K562 (cell line): ENCODE measurements around the gene TRIM2. TPM values are rescaled to one million over a fixed set of nuclear protein-coding genes. Genes with fewer than 3 reads are reported as not detected.

ENCODE experiments used
- ATAC-seq: fragments of 200-7000 bp; cut with Tn5 transposase; 3 replicates; pipeline ENCODE4 v1.9.1; 2020; ENCODE audit warnings: moderate library complexity
- BruUV-seq: library from RNA; stranded (reverse); fragments of 400-500 nt; replicated peaks from 2 replicates; lab custom pipeline; 2021; lab: Mats Ljungman, UMichigan
- CTCF ChIA-PET: fragments of 300-600 bp; formaldehyde crosslinking; extraction: SDS; loops from one replicate; lab custom pipeline; 2021; ENCODE audit warnings: low intra/inter-chr PET ratio; lab: Yijun Ruan, JAX
- POLR2A ChIA-PET: fragments of 300-600, 350-650 bp; sonication (Branson Sonifier 250); formaldehyde crosslinking; extraction: SDS; loops from one replicate; lab custom pipeline; 2021; ENCODE audit warnings: antibody characterized with exemption, inconsistent platforms; lab: Yijun Ruan, JAX
- DNase-seq, 4 experiments: peaks; one replicate each; pipeline versions ENCODE4 v3.0.0 to v3.0.0-alpha.2; 2011 to 2018; ENCODE audit warnings: low spot score in 3 of 4, mixed read lengths in 3 of 4; ENCODE audit errors: extremely low read depth in 1 of 4
- FAIRE-seq: peaks from 2 replicates; lab custom pipeline; 2011; peaks lifted over from hg19 to GRCh38; lab: Jason Lieb, UNC
- H2AFZ ChIP-seq: 2 replicates; pipeline ENCODE4 v1.6.0; 2011; ENCODE audit warnings: low read depth, low read length, control low read depth, inconsistent platforms
- H3K27ac ChIP-seq: fragments of 200-600 bp; 3 replicates; pipeline ENCODE4 v1.8.0; 2011; ENCODE audit warnings: low read depth, mild to moderate bottlenecking, control low read depth, inconsistent platforms, low read length, moderate library complexity, mixed read lengths; ENCODE audit errors: extremely low read depth
- H3K27me3 ChIP-seq, 2 experiments: fragments of 300-600 bp in 1 of 2; 2 replicates in 1 of 2; 3 replicates in 1 of 2; pipeline versions ENCODE4 v1.6.0 to v1.8.0; 2011; ENCODE audit warnings: inconsistent platforms in 2 of 2, low read length in 2 of 2, mild to moderate bottlenecking in 1 of 2, mixed read lengths in 1 of 2, moderate library complexity in 1 of 2; ENCODE audit not compliant: control insufficient read depth in 2 of 2, insufficient read depth in 2 of 2
- H3K36me3 ChIP-seq: fragments of 300-600 bp; 3 replicates; pipeline ENCODE4 v1.8.0; 2011; ENCODE audit warnings: mild to moderate bottlenecking, low read length, inconsistent platforms; ENCODE audit not compliant: control insufficient read depth, insufficient read depth
- H3K4me1 ChIP-seq, 2 experiments: fragments of 200-600 bp in 1 of 2; replicated peaks in 1 of 2; 2 replicates in 1 of 2; 3 replicates in 1 of 2; pipeline versions ENCODE4 v1.5.1 to v1.8.0; 2011; ENCODE audit warnings: inconsistent platforms in 2 of 2, low read length in 2 of 2, mild to moderate bottlenecking in 1 of 2, mixed read lengths in 1 of 2, moderate library complexity in 1 of 2; ENCODE audit not compliant: control insufficient read depth in 2 of 2, insufficient read depth in 2 of 2
- H3K4me2 ChIP-seq: 2 replicates; pipeline ENCODE4 v1.6.1; 2011; ENCODE audit warnings: low read length, control low read depth, inconsistent platforms, mixed read lengths; ENCODE audit not compliant: insufficient read depth
- H3K4me3 ChIP-seq: fragments of 200-600 bp; sonication (generic), shearing (Covaris generic); 2 replicates; pipeline ENCODE4 v1.5.1; 2016; ENCODE audit warnings: control low read depth, inconsistent platforms
- H3K79me2 ChIP-seq: fragments of 200-600 bp; 3 replicates; pipeline ENCODE4 v1.8.0; 2011; ENCODE audit warnings: low read length, inconsistent platforms; ENCODE audit not compliant: control insufficient read depth, insufficient read depth
- H3K9ac ChIP-seq, 2 experiments: 2 replicates each; pipeline versions ENCODE4 v1.6.0 to v1.6.1; 2011; ENCODE audit warnings: low read depth in 2 of 2, low read length in 2 of 2, control low read depth in 1 of 2, inconsistent platforms in 1 of 2, mild to moderate bottlenecking in 1 of 2, mixed read lengths in 1 of 2; ENCODE audit not compliant: insufficient read depth in 1 of 2
- H3K9me1 ChIP-seq: one replicate; pipeline ENCODE4 v1.6.0; 2011; ENCODE audit warnings: inconsistent platforms, mild to moderate bottlenecking, low read length, moderate library complexity; ENCODE audit not compliant: control insufficient read depth, insufficient read depth
- H3K9me3 ChIP-seq: replicated peaks from 2 replicates; pipeline ENCODE4 v1.5.1; 2011; ENCODE audit warnings: low read depth, low read length, inconsistent platforms; ENCODE audit not compliant: control insufficient read depth, insufficient read depth
- H4K20me1 ChIP-seq: replicated peaks from 2 replicates; pipeline ENCODE4 v1.6.1; 2011; ENCODE audit warnings: low read length, inconsistent platforms, mixed read lengths; ENCODE audit not compliant: control insufficient read depth, insufficient read depth
- ARID2 ChIP-seq: fragments of 450-650 bp; IDR thresholded peaks from 2 replicates; pipeline ENCODE4 v1.6.1; 2017; ENCODE audit warnings: antibody characterized with exemption, mild to moderate bottlenecking
- ATF7 ChIP-seq: fragments of 450-650 bp; IDR thresholded peaks from 2 replicates; pipeline ENCODE4 v1.7.1; 2014; ENCODE audit warnings: mild to moderate bottlenecking, moderate library complexity
- CBFA2T3 ChIP-seq: fragments of 450-650 bp; IDR thresholded peaks from 2 replicates; pipeline ENCODE4 v1.6.1; 2017
- FOXA3 ChIP-seq, 2 experiments: fragments of 450-650 bp in 1 of 2; sonication (generic) in 1 of 2; formaldehyde crosslinking; IDR thresholded peaks in 1 of 2; conservative IDR thresholded peaks in 1 of 2; 2 replicates each; pipeline versions ENCODE4 v1.4.0 to v1.8.0; 2020 to 2022; ENCODE audit warnings: mild to moderate bottlenecking in 2 of 2, missing genetic modification reagents in 1 of 2
- HDGF ChIP-seq: fragments of 450-650 bp; IDR thresholded peaks from 2 replicates; pipeline ENCODE4 v1.6.1; 2016
- HNRNPUL1 ChIP-seq: fragments of 200-400 bp; formaldehyde crosslinking; IDR thresholded peaks from 2 replicates; pipeline ENCODE4 v1.6.1; 2017; ENCODE audit warnings: low read length
- SIX5 ChIP-seq, 2 experiments: IDR thresholded peaks; 2 replicates each; pipeline ENCODE4 v1.6.1; 2011; ENCODE audit warnings: low read length in 2 of 2, borderline replicate concordance in 1 of 2, low read depth in 1 of 2, mild to moderate bottlenecking in 1 of 2, moderate library complexity in 1 of 2; ENCODE audit not compliant: insufficient read depth in 1 of 2
- SOX6 ChIP-seq: fragments of 450-650 bp; IDR thresholded peaks from 2 replicates; pipeline ENCODE4 v1.6.1; 2014; ENCODE audit warnings: mild to moderate bottlenecking
- TAF9B ChIP-seq: fragments of 450-650 bp; IDR thresholded peaks from 2 replicates; pipeline ENCODE4 v1.6.1; 2018; ENCODE audit warnings: mild to moderate bottlenecking; ENCODE audit not compliant: partially characterized antibody
- TEAD4 ChIP-seq, 2 experiments: sonication (generic) in 1 of 2; formaldehyde crosslinking in 1 of 2; IDR thresholded peaks; 2 replicates each; pipeline versions ENCODE4 v1.6.1 to v1.8.0; 2012 to 2022; ENCODE audit warnings: borderline replicate concordance in 1 of 2, inconsistent platforms in 1 of 2, low read length in 1 of 2, mild to moderate bottlenecking in 1 of 2, missing genetic modification reagents in 1 of 2
- ZNF24 ChIP-seq: fragments of 450-650 bp; IDR thresholded peaks from 2 replicates; pipeline ENCODE4 v1.6.1; 2016
- ZNF436 ChIP-seq: fragments of 250-450, 450-650 bp; sonication (Bioruptor Pico); formaldehyde crosslinking; IDR thresholded peaks from 2 replicates; pipeline ENCODE4 v1.7.0; 2020; ENCODE audit warnings: mild to moderate bottlenecking
- WGBS: fragments of 100-300 bp; shearing (Covaris generic); methylation state at CpG from one replicate; pipeline ENCODE4 v1.1.6; 2016; ENCODE audit warnings: low coverage, mixed read lengths; ENCODE audit not compliant: insufficient coverage; ENCODE audit errors: missing lambda C conversion rate; 5-methylcytosine and 5-hydroxymethylcytosine counted together
- in situ Hi-C: fragments of 300-500 bp; cut with MboI; formaldehyde crosslinking; loops from 4 replicates; pipeline ENCODE4 v1.15.0; 2018; ENCODE audit warnings: inconsistent platforms, mixed read lengths
- intact Hi-C: fragments of 100-400 bp; cut with micrococcal nuclease; formaldehyde crosslinking; loops from 2 replicates; pipeline ENCODE4 v1.14.2; 2022
- polyA plus RNA-seq, 8 experiments: library from polyadenylated mRNA; depleted of rRNA in 4 of 8; stranded (reverse) in 5 of 8; unstranded in 3 of 8; fragments of >200 nt; fragmentation: Nextera tagmentation in 2 of 8; fragmentation: Illumina TruSeq in 1 of 8; extraction: Ambion mirVana in 2 of 8; extraction: Trizol in 1 of 8; gene quantifications; 2 replicates each; pipeline versions ENCODE4 v1.2.1 to v1.2.3, GENCODE V29; 2011 to 2014; ENCODE audit warnings: inconsistent platforms in 1 of 8, missing spikeins in 1 of 8
- total RNA-seq, 7 experiments: library from RNA; depleted of rRNA in 6 of 7; stranded (reverse); fragments of >200 nt in 6 of 7; fragmentation: Illumina TruSeq in 2 of 7; extraction: Trizol in 2 of 7; gene quantifications; 2 replicates each; pipeline versions ENCODE4 v1.2.1 to v1.2.3, GENCODE V29; 2011 to 2021; ENCODE audit warnings: low replicate concordance in 1 of 7
- TF ChIP-seq, protein P1 (sequence below): fragments of 250-450 bp; sonication (Bioruptor Pico); IDR thresholded peaks from 2 replicates; pipeline ENCODE4 v1.8.0; 2021; ENCODE audit warnings: mild to moderate bottlenecking, moderate library complexity
- TF ChIP-seq, protein P2 (sequence below): sonication (generic); formaldehyde crosslinking; IDR thresholded peaks from 2 replicates; pipeline ENCODE4 v1.8.1; 2023; ENCODE audit warnings: mild to moderate bottlenecking, missing genetic modification reagents
- TF ChIP-seq, protein P3 (sequence below): fragments of 450-650 bp; IDR thresholded peaks from 2 replicates; pipeline ENCODE4 v1.6.1; 2017; ENCODE audit warnings: mild to moderate bottlenecking, moderate library complexity
- TF ChIP-seq, protein P4 (sequence below), 3 experiments: fragments of 200-800 bp in 1 of 3; sonication (Bioruptor generic) in 1 of 3; sonication (generic) in 1 of 3; formaldehyde crosslinking in 1 of 3; IDR thresholded peaks; 2 replicates each; pipeline versions ENCODE4 v1.6.1 to v1.8.0; 2016 to 2022; ENCODE audit warnings: mild to moderate bottlenecking in 2 of 3, missing compliant biosample characterization in 2 of 3, missing genetic modification characterization in 2 of 3, missing genetic modification reagents in 1 of 3

TRIM2 gene
- total and polyA plus RNA-seq, 9 of the 15 experiments (the other 6 are each of a cell fraction or from before 2014, with no cell fraction given) = 0.01 to 0.41 (median 0.13) TPM; not detected in 1

DNA sequence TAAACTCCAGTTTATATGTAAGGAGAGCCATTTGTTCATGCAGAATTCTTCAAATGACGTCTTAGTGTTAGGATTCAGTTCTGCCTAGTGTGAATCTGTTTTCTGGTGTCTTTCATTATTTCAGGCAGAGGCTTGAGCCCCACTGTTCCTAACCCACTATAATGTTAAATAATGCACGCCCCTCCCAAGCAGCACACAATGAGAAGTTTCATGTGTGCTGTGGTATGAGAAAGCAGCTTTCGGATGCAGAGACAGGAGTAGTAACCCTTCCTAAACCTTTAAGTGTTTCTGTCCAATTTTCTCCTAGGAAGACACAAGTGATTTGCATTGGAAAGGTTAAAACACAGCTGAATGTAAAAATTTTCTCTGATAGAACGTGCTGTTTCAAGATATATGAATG is 54.5 kb downstream of the TRIM2 start (continued):
- TF ChIP-seq TEAD4 (IDR thresholded peaks at IDR 0.05; ENCODE audit: low read length) (no peak), TEAD4 (CRISPR knock-in tag; IDR thresholded peaks at IDR 0.05; ENCODE audit: borderline replicate concordance) (no peak)
- TF ChIP-seq, all 486 proteins: peak for 0

DNA sequence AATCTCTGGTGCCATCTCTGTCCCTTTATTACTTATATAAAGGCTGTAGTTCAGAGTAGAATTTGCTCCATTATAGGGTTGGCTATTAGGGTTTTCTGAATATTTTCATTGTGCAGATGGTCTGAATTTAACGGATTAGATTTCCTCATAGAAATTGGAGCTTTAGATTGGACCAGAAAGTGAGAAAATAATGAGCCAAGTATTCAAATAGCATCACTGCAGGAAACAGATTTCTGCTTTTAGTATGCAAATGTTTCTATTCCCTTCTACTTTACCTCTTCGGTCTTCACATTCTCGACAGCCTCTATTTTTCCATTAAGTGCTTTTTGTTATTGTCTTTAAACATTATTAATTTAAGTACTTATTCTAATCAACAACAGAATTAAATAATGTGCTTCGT is 55.4 kb downstream of the TRIM2 start:
- Histone ChIP-seq H3K4me3 (no peak overlapping the region), H2AFZ (no peak overlapping the region), H3K27me3 (peaks cover 12 to 20% of the 10 kb centered on the region in 2 experiments; a peak in 3 of 5 replicates), H3K4me1 (no peaks in the 10 kb centered on the region), H3K79me2 (no peaks in the 10 kb centered on the region), H3K4me2 (no peak overlapping the region), H3K9me1 (no peaks in the 10 kb centered on the region), H4K20me1 (no peaks in the 10 kb centered on the region), H3K9ac (no peak overlapping the region), H3K9me3 (no peaks in the 10 kb centered on the region), H3K27ac (no peak overlapping the region), H3K36me3 (no peaks in the 10 kb centered on the region)
- BruUV-seq = no TSS peak
- in situ Hi-C loops (no loop called here), intact Hi-C loops (no loop called here)
- ChIA-PET POLR2A (interaction anchor here (2.0 kb wide), 1 partner anchor 8 kb away, joined by 4 read pairs; no protein-coding TSS in a partner anchor), CTCF (no interaction called here)
- FAIRE-seq (no peak), DNase-seq (no peak), ATAC-seq (no peak)
- WGBS = 1% methylated on average over 4 of the region's 4 CpGs
- TF ChIP-seq SIX5 (IDR thresholded peaks at IDR 0.05; ENCODE audit: borderline replicate concordance in 1 of 2, insufficient read depth in 1 of 2, low read depth in 1 of 2, low read length in 2 of 2) (no peak), ARID2 (no peak), FOXA3 (CRISPR knock-in tag; conservative IDR thresholded peaks at IDR 0.05 in 1 of 2, IDR thresholded peaks at IDR 0.05 in 1 of 2) (no peak), TAF9B (no peak), SOX6 (no peak), ZNF436 (no peak), CBFA2T3 (no peak), HNRNPUL1 (no peak), HDGF (no peak), ZNF24 (no peak), ATF7 (no peak)
- TF ChIP-seq, protein P1, sequence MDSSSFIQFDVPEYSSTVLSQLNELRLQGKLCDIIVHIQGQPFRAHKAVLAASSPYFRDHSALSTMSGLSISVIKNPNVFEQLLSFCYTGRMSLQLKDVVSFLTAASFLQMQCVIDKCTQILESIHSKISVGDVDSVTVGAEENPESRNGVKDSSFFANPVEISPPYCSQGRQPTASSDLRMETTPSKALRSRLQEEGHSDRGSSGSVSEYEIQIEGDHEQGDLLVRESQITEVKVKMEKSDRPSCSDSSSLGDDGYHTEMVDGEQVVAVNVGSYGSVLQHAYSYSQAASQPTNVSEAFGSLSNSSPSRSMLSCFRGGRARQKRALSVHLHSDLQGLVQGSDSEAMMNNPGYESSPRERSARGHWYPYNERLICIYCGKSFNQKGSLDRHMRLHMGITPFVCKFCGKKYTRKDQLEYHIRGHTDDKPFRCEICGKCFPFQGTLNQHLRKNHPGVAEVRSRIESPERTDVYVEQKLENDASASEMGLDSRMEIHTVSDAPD (CRISPR knock-in tag) = no peak
- TF ChIP-seq, protein P2, sequence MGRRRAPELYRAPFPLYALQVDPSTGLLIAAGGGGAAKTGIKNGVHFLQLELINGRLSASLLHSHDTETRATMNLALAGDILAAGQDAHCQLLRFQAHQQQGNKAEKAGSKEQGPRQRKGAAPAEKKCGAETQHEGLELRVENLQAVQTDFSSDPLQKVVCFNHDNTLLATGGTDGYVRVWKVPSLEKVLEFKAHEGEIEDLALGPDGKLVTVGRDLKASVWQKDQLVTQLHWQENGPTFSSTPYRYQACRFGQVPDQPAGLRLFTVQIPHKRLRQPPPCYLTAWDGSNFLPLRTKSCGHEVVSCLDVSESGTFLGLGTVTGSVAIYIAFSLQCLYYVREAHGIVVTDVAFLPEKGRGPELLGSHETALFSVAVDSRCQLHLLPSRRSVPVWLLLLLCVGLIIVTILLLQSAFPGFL (CRISPR knock-in tag) = no peak
- TF ChIP-seq, protein P3, sequence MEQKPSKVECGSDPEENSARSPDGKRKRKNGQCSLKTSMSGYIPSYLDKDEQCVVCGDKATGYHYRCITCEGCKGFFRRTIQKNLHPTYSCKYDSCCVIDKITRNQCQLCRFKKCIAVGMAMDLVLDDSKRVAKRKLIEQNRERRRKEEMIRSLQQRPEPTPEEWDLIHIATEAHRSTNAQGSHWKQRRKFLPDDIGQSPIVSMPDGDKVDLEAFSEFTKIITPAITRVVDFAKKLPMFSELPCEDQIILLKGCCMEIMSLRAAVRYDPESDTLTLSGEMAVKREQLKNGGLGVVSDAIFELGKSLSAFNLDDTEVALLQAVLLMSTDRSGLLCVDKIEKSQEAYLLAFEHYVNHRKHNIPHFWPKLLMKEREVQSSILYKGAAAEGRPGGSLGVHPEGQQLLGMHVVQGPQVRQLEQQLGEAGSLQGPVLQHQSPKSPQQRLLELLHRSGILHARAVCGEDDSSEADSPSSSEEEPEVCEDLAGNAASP = no peak
- TF ChIP-seq, protein P4, sequence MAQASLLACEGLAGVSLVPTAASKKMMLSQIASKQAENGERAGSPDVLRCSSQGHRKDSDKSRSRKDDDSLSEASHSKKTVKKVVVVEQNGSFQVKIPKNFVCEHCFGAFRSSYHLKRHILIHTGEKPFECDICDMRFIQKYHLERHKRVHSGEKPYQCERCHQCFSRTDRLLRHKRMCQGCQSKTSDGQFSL (CRISPR knock-in tag; IDR thresholded peaks at IDR 0.05) = no peak
- TF ChIP-seq, protein P4 (tag; IDR thresholded peaks at IDR 0.05) = no peak
